Activated T-helper 1 cell treated with Interleukin-2 at 50 U/mL for 16 hours (primary cell): ENCODE measurements around the gene L1CAM.
A peak's percentile ranks its signal among the peaks of the same experiment; 100 is the strongest.

Experiments used
- DNase-seq: peaks from one replicate; pipeline ENCODE4 v3.0.0-alpha.2; 2020; ENCODE audit warnings: low read depth

L1CAM gene

DNA sequence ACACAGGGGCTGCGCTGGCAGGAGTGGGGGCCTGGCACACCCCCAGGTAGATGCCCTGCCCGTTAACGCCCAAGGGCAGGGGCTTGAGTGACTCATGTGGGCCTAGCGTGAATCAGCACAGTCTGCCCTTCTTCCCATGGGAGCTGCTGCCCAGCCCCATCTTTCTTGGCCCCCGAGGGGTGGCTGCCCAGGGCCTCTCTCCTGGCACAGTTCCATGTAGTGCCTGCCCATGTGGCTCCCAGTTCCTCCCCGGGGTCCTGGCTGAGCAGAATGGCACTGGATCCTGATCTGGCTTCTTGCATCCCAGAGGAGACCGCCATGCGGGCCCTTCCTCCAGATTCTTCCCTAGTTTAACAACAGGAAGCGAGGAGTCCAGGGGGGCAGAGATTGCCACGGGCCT is 16.4 kb upstream of the L1CAM start:
- no peak for DNase-seq

GRCh38 chrX:153901753-153902140 is 15.8 kb upstream of the L1CAM start:
- DNase-seq, result no peak

DNA sequence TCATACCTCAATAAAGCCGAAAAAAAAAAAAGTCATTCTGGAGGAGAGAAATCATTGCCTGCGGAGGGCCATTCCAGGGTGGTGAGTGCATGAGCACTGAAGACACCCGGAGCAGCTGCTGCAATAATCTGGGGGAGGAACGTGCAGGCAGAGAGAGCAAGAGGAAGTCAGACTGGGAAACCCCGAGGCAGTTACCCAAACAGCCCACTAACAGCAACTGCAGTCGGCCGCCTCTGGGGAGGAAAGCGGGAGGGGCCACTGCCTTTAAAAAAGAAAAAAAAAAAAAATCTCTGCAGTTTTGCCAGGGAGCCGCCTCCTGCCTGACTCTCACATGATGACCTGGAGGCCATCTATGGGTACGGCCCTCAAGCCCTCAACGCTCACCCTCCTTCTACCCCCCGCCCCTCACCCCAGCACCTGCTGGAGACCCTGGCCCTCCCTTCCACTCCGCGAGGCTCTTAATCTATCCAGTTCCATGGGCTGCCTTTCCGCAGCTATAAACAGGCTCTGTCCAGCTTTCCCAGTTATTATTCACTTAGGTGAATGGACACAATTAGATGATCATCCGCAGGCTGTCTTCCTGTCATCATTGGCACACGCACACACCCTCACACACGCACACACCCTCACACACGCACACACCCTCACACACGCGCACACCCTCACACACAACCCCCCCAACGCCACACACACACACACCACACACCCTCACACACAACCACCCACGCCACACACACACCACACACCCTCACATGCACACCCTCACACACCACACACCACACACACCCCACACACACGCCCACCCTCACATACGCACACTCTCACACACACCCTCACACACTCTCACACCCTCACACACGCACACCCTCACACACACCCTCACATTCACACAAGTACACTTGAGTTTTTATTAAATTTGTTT is 15.1 kb upstream of the L1CAM start:
- peak; percentile 37 for DNase-seq

- DNase-seq, result no peak
These were observed 11.9 kb upstream of the L1CAM start for GRCh38 chrX:153897899-153898298.

GRCh38 chrX:153889123-153889522 is 3.1 kb upstream of the L1CAM start:
- no peak for DNase-seq

- no peak for DNase-seq
These were observed 2.4 kb upstream of the L1CAM start for GRCh38 chrX:153888344-153888743.

DNA sequence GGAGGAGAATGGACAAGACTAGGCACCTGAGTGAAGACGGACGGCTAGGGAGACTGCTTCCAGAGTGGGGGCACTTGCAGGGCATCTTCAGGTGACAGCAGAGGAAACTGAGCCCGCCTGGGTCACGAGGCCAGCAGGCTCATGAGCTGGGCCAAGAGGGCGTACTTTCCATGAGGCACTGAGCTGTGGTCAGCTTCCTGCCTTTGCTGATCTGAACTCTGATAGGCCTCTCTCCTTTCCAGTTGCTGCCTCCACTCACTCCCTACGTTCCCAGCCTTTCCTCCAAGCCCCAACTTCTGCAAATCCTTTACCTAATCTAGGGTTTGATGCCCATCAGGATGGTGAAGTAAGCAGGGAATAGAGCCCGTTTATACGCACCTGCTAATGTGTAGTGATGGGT is 1.4 kb upstream of the L1CAM start:
- no peak for DNase-seq

DNA sequence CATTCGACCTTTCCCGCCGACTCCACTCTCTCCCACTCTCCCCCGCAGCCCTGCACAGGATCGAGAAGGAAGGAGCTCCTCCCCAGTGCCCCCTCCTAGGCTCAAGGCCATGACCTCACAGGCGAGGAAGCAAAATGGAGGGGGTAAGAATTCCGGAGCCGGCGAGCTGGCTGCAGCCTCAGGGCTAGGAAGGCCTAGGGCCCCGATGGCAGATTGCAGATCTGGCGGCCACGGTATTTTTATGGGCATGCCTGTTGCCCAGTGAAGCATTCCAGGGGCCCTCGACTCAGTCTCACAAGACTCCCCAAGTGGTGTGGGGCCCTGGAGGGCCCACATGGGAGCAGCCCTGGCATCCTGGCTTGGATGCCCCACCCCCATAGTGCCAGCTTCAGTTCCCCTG is 942 bp upstream of the L1CAM start:
- DNase-seq, result no peak

GRCh38 chrX:153885208-153885787 is 675 bp downstream of the L1CAM start:
- DNase-seq, result no peak

- no peak for DNase-seq
These were observed 1.4 kb downstream of the L1CAM start for GRCh38 chrX:153884590-153884989.

- DNase-seq, result no peak
These were observed 1.8 kb downstream of the L1CAM start for GRCh38 chrX:153884136-153884535.

DNA sequence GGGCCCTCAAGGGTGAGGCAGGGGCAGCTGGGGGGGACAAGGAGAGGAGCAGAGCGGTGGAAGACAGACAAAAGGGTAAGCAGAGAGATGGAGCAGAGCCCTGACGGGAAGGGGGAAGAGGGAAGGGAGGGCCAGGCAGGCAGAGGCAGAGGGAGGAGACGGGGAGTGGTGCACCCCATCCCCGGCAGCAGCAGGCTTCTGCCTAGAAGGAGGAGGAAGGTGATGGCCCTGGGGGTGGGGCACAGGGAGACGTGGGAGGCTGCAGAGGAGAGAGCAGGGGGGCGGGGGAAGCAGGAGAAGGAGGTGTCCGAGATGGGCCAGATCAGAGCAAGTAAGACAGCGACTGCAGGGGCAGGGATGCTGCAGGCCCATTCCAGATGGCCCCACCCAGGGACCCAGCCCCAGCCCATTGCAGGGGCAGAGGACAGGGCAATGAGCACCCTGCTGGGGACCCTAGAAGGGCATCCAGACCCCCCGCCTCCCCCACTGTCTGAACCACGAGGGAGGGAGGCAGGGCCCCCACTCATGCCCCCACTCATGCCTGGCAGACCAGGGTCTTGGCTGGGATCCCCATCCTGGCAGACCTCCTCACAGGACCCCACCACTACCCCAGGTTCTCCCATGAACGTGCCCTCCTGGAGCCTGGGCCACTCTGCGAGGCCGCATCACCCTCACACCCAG is 2.7 kb downstream of the L1CAM start:
- no peak for DNase-seq

GRCh38 chrX:153882557-153882956 is 3.4 kb downstream of the L1CAM start:
- no peak for DNase-seq

DNA sequence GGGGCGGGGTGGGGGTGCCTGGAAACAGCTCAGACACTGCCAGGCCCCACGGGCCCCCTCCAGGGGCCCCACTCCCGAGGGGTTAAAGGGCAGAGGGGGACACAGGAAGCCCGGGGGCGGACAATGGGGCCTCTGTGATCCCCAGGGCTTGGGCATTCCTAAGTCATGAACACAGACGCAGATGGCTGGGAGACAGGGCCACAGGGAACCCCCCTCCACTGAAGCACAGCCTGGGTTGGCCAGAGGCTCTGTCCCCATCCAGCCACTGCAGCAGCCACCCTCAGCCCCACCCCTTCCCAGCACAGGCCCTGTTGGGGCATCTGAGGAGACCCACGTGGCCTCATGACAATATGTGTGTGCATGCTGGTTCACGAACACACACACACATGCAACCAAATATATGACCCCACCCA is 3.9 kb downstream of the L1CAM start:
- no peak for DNase-seq

DNA sequence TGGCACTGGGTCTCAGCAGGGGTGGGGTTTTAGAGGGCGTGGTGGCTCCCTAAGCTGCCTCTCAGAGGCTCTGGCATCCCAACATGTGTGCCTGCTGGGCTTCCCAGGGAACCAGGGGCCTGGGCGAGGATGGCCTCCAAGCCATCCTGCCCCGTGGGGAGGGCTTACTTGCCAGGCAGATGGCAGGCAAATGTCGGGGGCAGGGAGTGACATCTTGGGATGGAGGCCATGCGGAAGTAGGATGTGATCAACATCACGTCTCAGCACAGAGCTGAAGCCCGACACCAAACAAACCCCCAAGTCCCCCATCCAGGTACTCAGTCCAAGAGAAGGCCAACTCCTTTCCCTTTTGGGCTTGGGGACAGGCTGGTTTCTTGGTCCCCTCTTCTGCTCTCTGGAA is 4.7 kb downstream of the L1CAM start:
- no peak for DNase-seq

GRCh38 chrX:153880440-153880815 is 5.5 kb downstream of the L1CAM start:
- no peak for DNase-seq

DNA sequence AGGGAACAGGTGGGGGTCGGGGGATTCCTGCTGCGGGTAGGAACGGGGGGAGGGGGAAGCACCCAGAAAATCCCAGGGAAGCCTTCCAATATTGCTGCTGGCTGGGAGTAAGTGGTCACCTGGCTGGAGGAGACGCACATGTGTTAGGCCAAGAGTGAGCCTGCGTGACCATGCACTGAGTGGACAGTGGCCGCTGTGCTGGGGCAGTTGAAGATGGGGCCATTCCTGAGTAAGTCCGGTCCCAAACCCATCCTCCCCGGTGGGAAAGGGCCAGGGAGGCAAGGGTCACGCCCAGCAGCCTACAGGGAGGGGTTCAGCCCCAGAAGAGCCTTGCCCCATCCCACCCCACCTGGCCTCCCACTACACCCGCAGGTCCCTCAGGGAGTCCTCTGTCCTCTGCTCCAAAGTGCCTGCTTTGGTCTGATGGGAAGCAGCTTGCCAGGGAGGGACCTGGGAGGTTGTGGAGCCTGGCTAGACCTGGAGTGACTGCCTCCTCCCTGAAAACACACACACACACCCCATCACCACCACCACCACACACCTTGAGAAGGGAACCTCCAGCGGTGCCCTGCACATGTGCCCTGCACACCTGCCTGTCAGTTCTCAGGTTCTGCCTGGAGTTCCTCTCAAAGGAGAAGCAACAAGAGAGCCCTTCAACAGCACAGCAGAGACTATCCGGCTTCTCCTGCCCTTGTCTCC is 6.1 kb downstream of the L1CAM start:
- no peak for DNase-seq

DNA sequence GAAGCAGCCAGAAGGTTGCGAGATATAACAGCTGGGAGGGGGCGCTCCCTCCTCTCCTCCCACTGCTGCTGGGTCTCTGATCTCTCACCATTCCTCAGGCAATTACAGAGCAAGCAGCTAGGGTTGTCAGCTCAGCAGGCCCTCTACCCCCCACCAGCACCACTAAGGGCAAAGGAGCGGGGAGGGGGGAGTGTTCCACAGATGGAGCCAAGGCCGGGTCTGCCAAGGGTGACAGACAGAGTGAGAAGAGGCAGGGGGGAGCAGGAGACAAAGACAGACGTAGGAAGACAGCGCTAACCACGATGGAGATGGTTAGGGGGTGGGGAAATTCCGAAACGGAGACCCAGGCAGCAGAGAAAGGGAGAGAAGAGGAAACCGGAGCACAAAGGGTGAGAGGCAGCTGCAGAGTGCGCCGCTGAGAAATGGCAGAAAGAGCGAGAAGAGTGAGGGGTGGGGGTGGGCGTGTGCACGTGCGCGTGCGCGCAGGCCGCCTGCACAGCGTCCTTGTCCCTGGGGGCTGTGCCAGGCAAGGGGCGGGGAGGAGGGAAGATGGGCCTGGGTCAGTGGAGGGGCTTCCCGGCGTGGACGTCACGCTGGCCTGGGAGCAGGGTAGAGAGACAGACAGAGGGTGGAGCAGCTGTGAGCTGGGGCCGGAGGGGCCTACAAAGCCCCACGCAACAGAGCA is 6.9 kb downstream of the L1CAM start:
- DNase-seq, result no peak

DNA sequence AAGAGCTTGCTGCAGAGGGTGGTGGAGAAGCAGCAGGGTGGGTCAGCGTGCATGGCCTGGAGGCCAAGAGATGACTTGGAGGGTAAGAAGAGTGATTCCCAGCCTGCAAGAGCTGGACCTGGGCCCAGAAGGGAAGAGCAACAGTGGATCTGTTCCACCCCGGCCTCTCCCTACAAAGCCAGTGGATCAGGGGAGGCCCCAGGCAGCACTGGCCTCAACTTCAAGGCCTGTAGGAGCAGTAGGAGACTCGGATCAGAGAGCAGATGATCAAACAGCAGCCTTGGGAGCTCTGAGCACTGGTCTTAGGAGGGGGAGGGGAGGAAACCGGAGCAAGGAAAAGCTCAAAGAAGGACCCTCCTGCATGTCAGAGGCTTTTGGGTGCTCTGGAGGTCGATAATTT is 7.6 kb downstream of the L1CAM start:
- DNase-seq, result no peak

GRCh38 chrX:153877571-153878261 is 8.3 kb downstream of the L1CAM start:
- no peak for DNase-seq

DNA sequence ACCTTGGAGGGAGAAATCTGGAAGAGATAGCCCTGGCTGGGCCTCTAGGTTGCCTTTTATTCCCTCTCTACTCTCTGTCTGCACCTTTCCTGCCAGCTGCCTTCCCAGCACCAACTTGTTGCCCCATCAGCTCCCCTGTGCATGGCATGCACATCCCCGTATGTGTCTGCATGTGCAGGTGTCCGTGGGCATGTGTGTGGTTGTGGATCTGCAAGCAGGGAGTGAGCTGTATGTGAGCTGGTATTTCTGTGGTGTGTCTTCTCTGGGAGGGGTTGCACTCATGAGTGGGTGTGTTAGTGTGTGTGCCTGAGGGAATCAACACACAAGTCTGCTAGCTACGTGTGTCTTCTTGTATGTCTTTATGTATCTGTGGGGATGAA is 9.9 kb downstream of the L1CAM start:
- no peak for DNase-seq
